Karpas-422 (cell line): ENCODE data around the gene ARHGEF35. TPM values are rescaled to one million over a fixed set of nuclear protein-coding genes. Genes with fewer than 3 reads are reported as not detected.

ENCODE experiments used
- total RNA-seq: library from RNA; depleted of rRNA; stranded (reverse); fragments of >200 nt; shearing (Covaris generic); gene quantifications from 2 replicates; pipeline ENCODE4 v1.2.3, GENCODE V29; 2014; ENCODE audit warnings: low replicate concordance; rRNA removed

ARHGEF35 gene
- total RNA-seq, 1 experiment from 2014 or later = 0.30 TPM

Other genes with a start within 250 kb of the ARHGEF35 start
- gene OR2F1, start 241.0 kb downstream of the ARHGEF35 start, total RNA-seq = not detected in 2 replicates
- gene OR6B1, start 195.5 kb downstream of the ARHGEF35 start, total RNA-seq = not detected in 2 replicates
- gene OR2A5, start 146.9 kb downstream of the ARHGEF35 start, total RNA-seq = not detected in 2 replicates
- not detected in 2 replicates for gene OR2A25, start 126.0 kb downstream of the ARHGEF35 start, total RNA-seq
- gene OR2A12, start 109.6 kb downstream of the ARHGEF35 start, total RNA-seq = not detected in 2 replicates
- not detected in 2 replicates for gene OR2A2, start 86.2 kb downstream of the ARHGEF35 start, total RNA-seq
- not detected in 2 replicates for gene OR2A14, start 72.7 kb downstream of the ARHGEF35 start, total RNA-seq
- gene CTAGE4, start 12.4 kb downstream of the ARHGEF35 start, total RNA-seq = not detected in 2 replicates
- gene OR2A42, start 43.8 kb upstream of the ARHGEF35 start, total RNA-seq = not detected in 2 replicates
- gene OR2A7, start 69.0 kb upstream of the ARHGEF35 start, total RNA-seq = not detected in 2 replicates
- not detected in 2 replicates for gene CTAGE8, start 73.5 kb upstream of the ARHGEF35 start, total RNA-seq
- not detected in 2 replicates for gene OR2A1, start 116.6 kb upstream of the ARHGEF35 start, total RNA-seq
- gene ARHGEF5, start 159.6 kb upstream of the ARHGEF35 start, total RNA-seq = not detected in 2 replicates
- gene NOBOX, start 207.9 kb upstream of the ARHGEF35 start, total RNA-seq = not detected in 2 replicates